Activated naive CD4-positive, alpha-beta T cell (primary cell): ENCODE measurements around the gene NCKAP5.
"Not testable (repeated sequence)": the region's sequence is repeated elsewhere in the genome, so short reads cannot be mapped to it uniquely, and the experiment has no call there.

ENCODE experiments used
- DNase-seq, 4 experiments: peaks; one replicate each; lab custom pipeline; 2025; lab: John Stamatoyannopoulos, UW

The NCKAP5 gene

GRCh38 chr2:132715386-132716351 lies 852.6 kb downstream of the NCKAP5 start:
- no peak for DNase-seq

GRCh38 chr2:132703396-132703795 lies 864.9 kb downstream of the NCKAP5 start:
- DNase-seq = no peak

GRCh38 chr2:132701810-132702209 lies 866.5 kb downstream of the NCKAP5 start:
- DNase-seq = no peak

- DNase-seq = not testable (repeated sequence)
Measured at GRCh38 chr2:132699802-132700201, 868.5 kb downstream of the NCKAP5 start.

- not testable (repeated sequence) for DNase-seq
Measured at GRCh38 chr2:132698347-132698746, 869.9 kb downstream of the NCKAP5 start.

GRCh38 chr2:132697556-132698205 lies 870.6 kb downstream of the NCKAP5 start:
- no peak for DNase-seq

- no peak for DNase-seq
Measured at GRCh38 chr2:132692816-132693215, 875.4 kb downstream of the NCKAP5 start.

- DNase-seq = no peak
Measured at GRCh38 chr2:132691556-132691955, 876.7 kb downstream of the NCKAP5 start.

- DNase-seq = no peak
Measured at GRCh38 chr2:132690664-132691303, 877.5 kb downstream of the NCKAP5 start.

GRCh38 chr2:132681766-132682165 lies 886.5 kb downstream of the NCKAP5 start:
- DNase-seq = no peak

GRCh38 chr2:132680544-132680943 lies 887.7 kb downstream of the NCKAP5 start:
- no peak for DNase-seq

- no peak for DNase-seq
Measured at GRCh38 chr2:132678483-132678882, 889.8 kb downstream of the NCKAP5 start.

GRCh38 chr2:132677661-132678060 lies 890.6 kb downstream of the NCKAP5 start:
- no peak for DNase-seq

- DNase-seq = no peak
Measured at GRCh38 chr2:132676999-132677398, 891.3 kb downstream of the NCKAP5 start.

GRCh38 chr2:132671151-132671835 lies 897.0 kb downstream of the NCKAP5 start:
- no peak for DNase-seq

- no peak for DNase-seq
Measured at GRCh38 chr2:132670496-132671150, 897.6 kb downstream of the NCKAP5 start.

- no peak for DNase-seq
Measured at GRCh38 chr2:132669908-132670495, 898.3 kb downstream of the NCKAP5 start, which contains the start of gene LYPD1. LYPD1 (minus strand) TSS chr2:132670205; CDS start chr2:132669932, 273 bp downstream.

GRCh38 chr2:132668987-132669907 lies 899.0 kb downstream of the NCKAP5 start:
- no peak for DNase-seq

- no peak for DNase-seq
Measured at GRCh38 chr2:132668189-132668823, 900.0 kb downstream of the NCKAP5 start.
